MM.1S (cell line): ENCODE results near the gene ABHD16B.
A peak's percentile ranks its signal among the peaks of the same experiment; 100 is the strongest.

Source experiments
- DNase-seq: peaks from one replicate; pipeline ENCODE4 v3.0.0-alpha.2; 2015
- H2AFZ ChIP-seq: fragments of 300-600 bp; sonication (generic); 2 replicates; pipeline ENCODE4 v1.6.0; 2016; ENCODE audit warnings: antibody characterized with exemption, low read length
- H3F3A ChIP-seq: fragments of 300-600 bp; sonication (generic); 2 replicates; pipeline ENCODE4 v1.6.1; 2016; ENCODE audit warnings: mild to moderate bottlenecking, antibody characterized with exemption, low read length, moderate library complexity, mixed read lengths; ENCODE audit not compliant: insufficient read depth
- H3K27ac ChIP-seq: fragments of 300-600 bp; sonication (generic); 2 replicates; pipeline ENCODE4 v1.5.1; 2016; ENCODE audit warnings: mild to moderate bottlenecking, low read length
- H3K27me3 ChIP-seq: fragments of 300-600 bp; sonication (generic); replicated peaks from 2 replicates; pipeline ENCODE4 v1.6.0; 2016; ENCODE audit warnings: low read length; ENCODE audit not compliant: insufficient read depth
- H3K36me3 ChIP-seq: fragments of 300-600 bp; sonication (generic); replicated peaks from 2 replicates; pipeline ENCODE4 v1.6.1; 2016; ENCODE audit warnings: mild to moderate bottlenecking, low read length, mixed read lengths; ENCODE audit not compliant: insufficient read depth
- H3K4me1 ChIP-seq: fragments of 300-600 bp; sonication (generic); 2 replicates; pipeline ENCODE4 v1.6.1; 2016; ENCODE audit warnings: low read length, mixed read lengths
- H3K4me2 ChIP-seq: fragments of 300-600 bp; sonication (generic); 2 replicates; pipeline ENCODE4 v1.6.0; 2016; ENCODE audit warnings: low read depth, low read length
- H3K4me3 ChIP-seq: fragments of 300-600 bp; sonication (generic); 2 replicates; pipeline ENCODE4 v1.5.1; 2016; ENCODE audit warnings: low read length, mixed read lengths
- H3K79me2 ChIP-seq: fragments of 300-600 bp; sonication (generic); 2 replicates; pipeline ENCODE4 v1.6.1; 2016; ENCODE audit warnings: mixed run types, low read length, mixed read lengths
- H3K9ac ChIP-seq: fragments of 300-600 bp; sonication (generic); 2 replicates; pipeline ENCODE4 v1.6.1; 2016; ENCODE audit warnings: low read length, mixed read lengths
- H3K9me2 ChIP-seq: fragments of 300-600 bp; sonication (generic); replicated peaks from 2 replicates; pipeline ENCODE4 v1.6.1; 2016; ENCODE audit warnings: mild to moderate bottlenecking, low read length, mixed read lengths; ENCODE audit not compliant: insufficient read depth
- H3K9me3 ChIP-seq: fragments of 300-600 bp; sonication (generic); replicated peaks from 2 replicates; pipeline ENCODE4 v1.6.1; 2016; ENCODE audit warnings: mild to moderate bottlenecking, low read length, mixed read lengths; ENCODE audit not compliant: insufficient read depth
- H4K20me1 ChIP-seq: fragments of 300-600 bp; sonication (generic); 2 replicates; pipeline ENCODE4 v1.6.1; 2016; ENCODE audit warnings: mild to moderate bottlenecking, low read length, moderate library complexity, mixed read lengths; ENCODE audit not compliant: insufficient read depth
- CTCF ChIP-seq: fragments of 300-600 bp; sonication (generic); IDR thresholded peaks from 2 replicates; pipeline ENCODE4 v1.5.1; 2016; ENCODE audit warnings: antibody characterized with exemption, low read length, mixed read lengths
- EZH2 ChIP-seq: fragments of 300-600 bp; sonication (generic); optimal IDR thresholded peaks from 2 replicates; pipeline ENCODE3; 2017; ENCODE audit warnings: low read depth, mild to moderate bottlenecking, antibody characterized with exemption, low read length, mixed read lengths
- EZH2phosphoT487 ChIP-seq: fragments of 300-600 bp; sonication (generic); IDR thresholded peaks from 2 replicates; pipeline ENCODE4 v1.6.1; 2018; ENCODE audit warnings: antibody characterized with exemption, low read length

The ABHD16B gene

DNA sequence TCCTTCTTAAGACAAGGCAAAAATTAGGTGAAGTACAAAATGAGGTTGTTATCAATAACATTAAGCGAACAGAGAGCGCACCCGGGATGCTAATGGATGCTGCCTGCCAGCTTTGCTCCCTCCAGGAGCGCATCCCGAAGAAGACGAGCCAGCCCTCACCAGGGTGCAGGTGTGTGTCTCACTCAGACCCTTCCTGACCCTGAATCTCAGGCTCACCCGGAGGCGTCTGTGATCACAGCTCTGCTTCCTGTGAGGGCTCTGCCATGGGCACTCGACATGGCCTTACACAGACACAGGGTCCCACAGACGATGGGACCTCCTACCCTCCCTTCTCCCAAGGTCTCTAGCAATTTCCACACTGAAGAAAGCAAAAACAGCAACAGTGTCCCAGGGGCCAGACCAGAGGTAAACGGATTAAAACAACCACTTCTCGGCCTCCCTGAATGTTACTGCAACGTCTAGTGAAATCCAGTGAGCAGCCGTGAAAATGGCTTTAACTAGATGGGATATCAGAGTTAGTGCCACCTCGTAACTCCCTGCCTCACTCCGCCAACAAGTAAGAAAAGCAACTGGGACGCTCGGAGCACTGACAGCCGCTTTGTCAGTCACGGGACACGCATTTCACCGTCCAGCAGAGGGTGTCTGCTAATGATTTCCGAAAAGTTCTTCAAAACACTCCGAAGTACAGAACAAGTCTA lies 41.9 kb upstream of the ABHD16B start:
- peak overlapping the region; percentile 43 for H3K4me3 ChIP-seq
- TF ChIP-seq EZH2phosphoT487 (no peak), EZH2 (no peak), CTCF (peak; percentile 45)
- H3K4me1 ChIP-seq, result no peaks in the 10 kb centered on the region
- peak; percentile 60 for DNase-seq
- H3F3A ChIP-seq, result no peaks in the 10 kb centered on the region
- no peaks in the 10 kb centered on the region for H3K79me2 ChIP-seq
- peak overlapping the region; percentile 13; the same call in 1 of the 2 replicates for H3K9ac ChIP-seq
- peaks cover 63% of the 10 kb centered on the region for H3K27me3 ChIP-seq
- H3K4me2 ChIP-seq, result peak overlapping the region; percentile 60
- no peaks in the 10 kb centered on the region for H4K20me1 ChIP-seq
- H3K27ac ChIP-seq, result peak overlapping the region; percentile 12; the same call in 1 of the 2 replicates
- H3K9me2 ChIP-seq, result no peaks in the 10 kb centered on the region
- peak overlapping the region; percentile 4; the same call in 1 of the 2 replicates for H2AFZ ChIP-seq
- H3K36me3 ChIP-seq, result no peaks in the 10 kb centered on the region
- no peaks in the 10 kb centered on the region for H3K9me3 ChIP-seq

GRCh38 chr20:63821811-63822210 lies 39.5 kb upstream of the ABHD16B start:
- no peak for TF ChIP-seq EZH2phosphoT487
- TF ChIP-seq CTCF, result no peak
- no peak for TF ChIP-seq EZH2
- Histone ChIP-seq H3K9ac (no peak overlapping the region), H3K4me1 (peaks cover 3% of the 10 kb centered on the region), H2AFZ (no peak overlapping the region), H3K4me3 (no peak overlapping the region), H3K27me3 (peaks cover 75% of the 10 kb centered on the region), H3K4me2 (no peak overlapping the region), H4K20me1 (no peaks in the 10 kb centered on the region), H3K9me2 (no peaks in the 10 kb centered on the region), H3K79me2 (no peaks in the 10 kb centered on the region), H3F3A (no peaks in the 10 kb centered on the region), H3K36me3 (no peaks in the 10 kb centered on the region), H3K9me3 (no peaks in the 10 kb centered on the region), H3K27ac (no peak overlapping the region)
- DNase-seq, result no peak

DNA sequence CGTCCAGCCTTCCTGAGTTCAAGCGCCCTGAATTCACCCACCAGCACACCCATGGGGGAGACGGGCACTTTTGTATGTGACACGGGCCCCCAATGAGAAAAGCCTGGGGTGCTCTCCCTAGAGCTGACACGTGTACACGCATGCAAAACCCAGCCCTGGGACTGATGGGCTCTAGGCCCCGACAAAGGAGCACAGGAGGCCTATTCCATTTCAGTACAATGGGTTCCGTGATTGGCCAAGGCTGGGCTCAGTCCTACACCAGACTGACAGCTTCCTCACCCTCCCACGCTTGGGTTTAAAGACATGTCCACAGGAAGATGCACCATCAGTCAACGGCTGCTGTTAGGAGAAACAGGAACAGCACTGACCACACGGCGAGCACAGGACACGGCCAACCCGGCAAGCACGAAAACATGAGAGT lies 39.0 kb upstream of the ABHD16B start:
- Histone ChIP-seq H3K27ac (no peak overlapping the region), H3K79me2 (no peaks in the 10 kb centered on the region), H4K20me1 (no peaks in the 10 kb centered on the region), H3K9me3 (no peaks in the 10 kb centered on the region), H3K4me2 (no peak overlapping the region), H3F3A (no peaks in the 10 kb centered on the region), H3K9ac (no peak overlapping the region), H3K27me3 (peaks cover 74% of the 10 kb centered on the region), H3K4me3 (no peak overlapping the region), H3K9me2 (no peaks in the 10 kb centered on the region), H2AFZ (no peak overlapping the region), H3K4me1 (peaks cover 5% of the 10 kb centered on the region), H3K36me3 (no peaks in the 10 kb centered on the region)
- no peak for DNase-seq
- no peak for TF ChIP-seq EZH2phosphoT487
- no peak for TF ChIP-seq CTCF
- TF ChIP-seq EZH2, result no peak
